Peyer's patch (tissue), 4 donors: ENCODE results near the gene GSTT4.

Source experiments
- CTCF ChIP-seq, 6 experiments: fragments of 450-650 bp in 4 of 6; fragments of 200-600 bp in 2 of 6; sonication (generic) in 1 of 6; IDR thresholded peaks; one replicate each; pipeline ENCODE4 v1.5.1; 2017 to 2019; ENCODE audit warnings: antibody characterized with exemption in 6 of 6, mild to moderate bottlenecking in 3 of 6, moderate library complexity in 1 of 6
- POLR2A ChIP-seq, 2 donors: fragments of 450-650 bp; IDR thresholded peaks; one replicate each; pipeline ENCODE4 v1.5.1; 2017; ENCODE audit warnings: antibody characterized with exemption in 2 of 2, mild to moderate bottlenecking in 2 of 2, moderate library complexity in 2 of 2

GRCh38 chr22:24026733-24027132 lies 21.5 kb upstream of the GSTT4 start:
- TF ChIP-seq CTCF (IDR thresholded peaks at IDR 0.05) = no peak
- TF ChIP-seq POLR2A (IDR thresholded peaks at IDR 0.05) = no peak
